ENCODE data around the gene GLIS1. TPM values are rescaled to one million over a fixed set of nuclear protein-coding genes. Genes with fewer than 3 reads are reported as not detected.

The GLIS1 gene
- total and polyA plus RNA-seq, 2 experiments from 2014 or later, result 0.26 to 0.31 TPM

DNA sequence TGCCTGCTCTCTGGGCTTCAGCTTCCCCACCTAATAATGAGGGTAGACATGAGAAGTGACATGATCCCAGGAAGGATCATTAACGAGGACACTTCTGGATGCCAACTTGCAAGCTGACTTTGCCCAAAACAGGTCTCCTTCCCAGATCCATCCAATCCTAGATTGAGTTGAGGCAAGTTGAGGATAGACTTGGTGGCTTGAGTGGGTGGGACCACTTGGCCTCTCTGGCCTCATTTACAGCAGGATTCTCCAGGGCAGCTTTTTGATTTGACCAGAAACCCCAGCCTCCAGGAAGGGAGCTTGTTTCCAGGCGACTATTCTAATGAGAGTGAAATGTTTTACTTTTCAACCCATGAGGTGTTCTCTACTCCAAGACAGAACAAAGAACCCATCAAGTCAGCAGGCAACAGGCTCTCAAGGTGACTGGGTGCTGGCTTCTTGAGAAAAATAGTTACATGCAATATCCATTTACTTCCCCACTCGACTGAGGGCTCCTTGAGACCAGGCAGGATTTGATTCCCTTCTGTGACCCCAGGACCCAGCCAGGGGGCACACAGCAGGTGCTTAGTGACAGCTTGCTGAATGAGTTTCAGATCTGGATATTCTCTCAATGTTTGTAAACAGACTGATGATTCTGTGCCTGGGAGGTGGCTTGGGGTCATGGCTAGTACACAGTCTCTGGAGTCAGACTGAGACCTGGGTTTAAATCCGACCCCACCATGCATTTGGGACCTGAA, 151.5 kb downstream of the GLIS1 start (continued):
- TF ChIP-seq, protein P1, sequence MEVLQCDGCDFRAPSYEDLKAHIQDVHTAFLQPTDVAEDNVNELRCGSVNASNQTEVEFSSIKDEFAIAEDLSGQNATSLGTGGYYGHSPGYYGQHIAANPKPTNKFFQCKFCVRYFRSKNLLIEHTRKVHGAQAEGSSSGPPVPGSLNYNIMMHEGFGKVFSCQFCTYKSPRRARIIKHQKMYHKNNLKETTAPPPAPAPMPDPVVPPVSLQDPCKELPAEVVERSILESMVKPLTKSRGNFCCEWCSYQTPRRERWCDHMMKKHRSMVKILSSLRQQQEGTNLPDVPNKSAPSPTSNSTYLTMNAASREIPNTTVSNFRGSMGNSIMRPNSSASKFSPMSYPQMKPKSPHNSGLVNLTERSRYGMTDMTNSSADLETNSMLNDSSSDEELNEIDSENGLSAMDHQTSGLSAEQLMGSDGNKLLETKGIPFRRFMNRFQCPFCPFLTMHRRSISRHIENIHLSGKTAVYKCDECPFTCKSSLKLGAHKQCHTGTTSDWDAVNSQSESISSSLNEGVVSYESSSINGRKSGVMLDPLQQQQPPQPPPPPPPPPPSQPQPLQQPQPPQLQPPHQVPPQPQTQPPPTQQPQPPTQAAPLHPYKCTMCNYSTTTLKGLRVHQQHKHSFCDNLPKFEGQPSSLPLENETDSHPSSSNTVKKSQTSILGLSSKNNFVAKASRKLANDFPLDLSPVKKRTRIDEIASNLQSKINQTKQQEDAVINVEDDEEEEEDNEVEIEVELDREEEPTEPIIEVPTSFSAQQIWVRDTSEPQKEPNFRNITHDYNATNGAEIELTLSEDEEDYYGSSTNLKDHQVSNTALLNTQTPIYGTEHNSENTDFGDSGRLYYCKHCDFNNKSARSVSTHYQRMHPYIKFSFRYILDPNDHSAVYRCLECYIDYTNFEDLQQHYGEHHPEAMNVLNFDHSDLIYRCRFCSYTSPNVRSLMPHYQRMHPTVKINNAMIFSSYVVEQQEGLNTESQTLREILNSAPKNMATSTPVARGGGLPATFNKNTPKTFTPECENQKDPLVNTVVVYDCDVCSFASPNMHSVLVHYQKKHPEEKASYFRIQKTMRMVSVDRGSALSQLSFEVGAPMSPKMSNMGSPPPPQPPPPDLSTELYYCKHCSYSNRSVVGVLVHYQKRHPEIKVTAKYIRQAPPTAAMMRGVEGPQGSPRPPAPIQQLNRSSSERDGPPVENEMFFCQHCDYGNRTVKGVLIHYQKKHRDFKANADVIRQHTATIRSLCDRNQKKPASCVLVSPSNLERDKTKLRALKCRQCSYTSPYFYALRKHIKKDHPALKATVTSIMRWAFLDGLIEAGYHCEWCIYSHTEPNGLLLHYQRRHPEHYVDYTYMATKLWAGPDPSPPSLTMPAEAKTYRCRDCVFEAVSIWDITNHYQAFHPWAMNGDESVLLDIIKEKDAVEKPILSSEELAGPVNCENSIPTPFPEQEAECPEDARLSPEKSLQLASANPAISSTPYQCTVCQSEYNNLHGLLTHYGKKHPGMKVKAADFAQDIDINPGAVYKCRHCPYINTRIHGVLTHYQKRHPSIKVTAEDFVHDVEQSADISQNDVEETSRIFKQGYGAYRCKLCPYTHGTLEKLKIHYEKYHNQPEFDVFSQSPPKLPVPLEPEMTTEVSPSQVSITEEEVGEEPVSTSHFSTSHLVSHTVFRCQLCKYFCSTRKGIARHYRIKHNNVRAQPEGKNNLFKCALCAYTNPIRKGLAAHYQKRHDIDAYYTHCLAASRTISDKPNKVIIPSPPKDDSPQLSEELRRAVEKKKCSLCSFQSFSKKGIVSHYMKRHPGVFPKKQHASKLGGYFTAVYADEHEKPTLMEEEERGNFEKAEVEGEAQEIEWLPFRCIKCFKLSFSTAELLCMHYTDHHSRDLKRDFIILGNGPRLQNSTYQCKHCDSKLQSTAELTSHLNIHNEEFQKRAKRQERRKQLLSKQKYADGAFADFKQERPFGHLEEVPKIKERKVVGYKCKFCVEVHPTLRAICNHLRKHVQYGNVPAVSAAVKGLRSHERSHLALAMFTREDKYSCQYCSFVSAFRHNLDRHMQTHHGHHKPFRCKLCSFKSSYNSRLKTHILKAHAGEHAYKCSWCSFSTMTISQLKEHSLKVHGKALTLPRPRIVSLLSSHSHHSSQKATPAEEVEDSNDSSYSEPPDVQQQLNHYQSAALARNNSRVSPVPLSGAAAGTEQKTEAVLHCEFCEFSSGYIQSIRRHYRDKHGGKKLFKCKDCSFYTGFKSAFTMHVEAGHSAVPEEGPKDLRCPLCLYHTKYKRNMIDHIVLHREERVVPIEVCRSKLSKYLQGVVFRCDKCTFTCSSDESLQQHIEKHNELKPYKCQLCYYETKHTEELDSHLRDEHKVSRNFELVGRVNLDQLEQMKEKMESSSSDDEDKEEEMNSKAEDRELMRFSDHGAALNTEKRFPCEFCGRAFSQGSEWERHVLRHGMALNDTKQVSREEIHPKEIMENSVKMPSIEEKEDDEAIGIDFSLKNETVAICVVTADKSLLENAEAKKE (CRISPR knock-in tag; IDR thresholded peaks at IDR 0.05), result no peak
- TF ChIP-seq EZH2phosphoT487 (IDR thresholded peaks at IDR 0.05; ENCODE audit: unreplicated experiment), result no peak

- no peak overlapping the region for H3K4me3 ChIP-seq
- no peak overlapping the region for H3K27ac ChIP-seq (ENCODE audit: low read depth)
- H3F3A ChIP-seq (replicated peaks; ENCODE audit: low read depth), result no peaks in the 10 kb centered on the region
- no peaks in the 10 kb centered on the region for H4K20me1 ChIP-seq (replicated peaks; ENCODE audit: insufficient read depth)
- no peaks in the 10 kb centered on the region for H3K9me2 ChIP-seq (ENCODE audit: insufficient read depth)
- DNase-seq (ENCODE audit: low spot score), result no peak
- Mint-ChIP-seq H3K4me3 (no peak overlapping the region), H3K36me3 (ENCODE audit: low read depth) (no peaks in the 10 kb centered on the region), H3K27ac (no peak overlapping the region), H3K9me3 (no peaks in the 10 kb centered on the region), H3K4me1 (peaks cover 20% of the 10 kb centered on the region; the same call in 2 of the 3 replicates), H3K27me3 (ENCODE audit: insufficient read depth, low read depth, poor library complexity) (peaks cover 7% of the 10 kb centered on the region)
- no peak overlapping the region for H2AFZ ChIP-seq
- no peaks in the 10 kb centered on the region for H3K36me3 ChIP-seq (ENCODE audit: insufficient read depth)
- ATAC-seq, result no peak
- no peaks in the 10 kb centered on the region for H3K27me3 ChIP-seq (ENCODE audit: insufficient read depth)
- H3K4me2 ChIP-seq, result no peak overlapping the region
- peaks cover 7% of the 10 kb centered on the region; the same call in 1 of the 2 replicates for H3K4me1 ChIP-seq (ENCODE audit: insufficient read depth)
- no peaks in the 10 kb centered on the region for H3K79me2 ChIP-seq (replicated peaks; ENCODE audit: insufficient read depth)
- TF ChIP-seq, protein P2, sequence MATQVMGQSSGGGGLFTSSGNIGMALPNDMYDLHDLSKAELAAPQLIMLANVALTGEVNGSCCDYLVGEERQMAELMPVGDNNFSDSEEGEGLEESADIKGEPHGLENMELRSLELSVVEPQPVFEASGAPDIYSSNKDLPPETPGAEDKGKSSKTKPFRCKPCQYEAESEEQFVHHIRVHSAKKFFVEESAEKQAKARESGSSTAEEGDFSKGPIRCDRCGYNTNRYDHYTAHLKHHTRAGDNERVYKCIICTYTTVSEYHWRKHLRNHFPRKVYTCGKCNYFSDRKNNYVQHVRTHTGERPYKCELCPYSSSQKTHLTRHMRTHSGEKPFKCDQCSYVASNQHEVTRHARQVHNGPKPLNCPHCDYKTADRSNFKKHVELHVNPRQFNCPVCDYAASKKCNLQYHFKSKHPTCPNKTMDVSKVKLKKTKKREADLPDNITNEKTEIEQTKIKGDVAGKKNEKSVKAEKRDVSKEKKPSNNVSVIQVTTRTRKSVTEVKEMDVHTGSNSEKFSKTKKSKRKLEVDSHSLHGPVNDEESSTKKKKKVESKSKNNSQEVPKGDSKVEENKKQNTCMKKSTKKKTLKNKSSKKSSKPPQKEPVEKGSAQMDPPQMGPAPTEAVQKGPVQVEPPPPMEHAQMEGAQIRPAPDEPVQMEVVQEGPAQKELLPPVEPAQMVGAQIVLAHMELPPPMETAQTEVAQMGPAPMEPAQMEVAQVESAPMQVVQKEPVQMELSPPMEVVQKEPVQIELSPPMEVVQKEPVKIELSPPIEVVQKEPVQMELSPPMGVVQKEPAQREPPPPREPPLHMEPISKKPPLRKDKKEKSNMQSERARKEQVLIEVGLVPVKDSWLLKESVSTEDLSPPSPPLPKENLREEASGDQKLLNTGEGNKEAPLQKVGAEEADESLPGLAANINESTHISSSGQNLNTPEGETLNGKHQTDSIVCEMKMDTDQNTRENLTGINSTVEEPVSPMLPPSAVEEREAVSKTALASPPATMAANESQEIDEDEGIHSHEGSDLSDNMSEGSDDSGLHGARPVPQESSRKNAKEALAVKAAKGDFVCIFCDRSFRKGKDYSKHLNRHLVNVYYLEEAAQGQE (IDR thresholded peaks at IDR 0.05; ENCODE audit: unreplicated experiment), result no peak
- TF ChIP-seq JUNB (IDR thresholded peaks at IDR 0.05; ENCODE audit: unreplicated experiment), result no peak
- TF ChIP-seq NANOG (IDR thresholded peaks at IDR 0.05; ENCODE audit: borderline replicate concordance), result no peak
- no peak for TF ChIP-seq ZNF331 (CRISPR knock-in tag; IDR thresholded peaks at IDR 0.05; ENCODE audit: low read depth)
- no peak for TF ChIP-seq ZNF114 (CRISPR knock-in tag; IDR thresholded peaks at IDR 0.05)
- no peak for TF ChIP-seq CREB1 (CRISPR knock-in tag; IDR thresholded peaks at IDR 0.05; ENCODE audit: low read depth)
- TF ChIP-seq POLR2AphosphoS5 (IDR thresholded peaks at IDR 0.05; ENCODE audit: low read depth), result no peak
- no peak for TF ChIP-seq EZH2 (IDR thresholded peaks at IDR 0.05; ENCODE audit: low read depth, unreplicated experiment)
Measured at GRCh38 chr1:53586765-53587164, 152.2 kb downstream of the GLIS1 start.

All from GM23338 (cell line).